KOPT-K1 (cell line): ENCODE data around the gene ZNF322.

ENCODE experiments used
- H3K27ac ChIP-seq: fragments of 200-600 bp; sonication (generic); 2 replicates; pipeline ENCODE4 v1.5.1; 2016; ENCODE audit warnings: antibody characterized with exemption, mild to moderate bottlenecking, low read depth, low read length; ENCODE audit not compliant: poor library complexity, severe bottlenecking
- H3K36me3 ChIP-seq: fragments of 200-600 bp; sonication (generic); 2 replicates; pipeline ENCODE4 v1.5.1; 2017; ENCODE audit warnings: antibody characterized with exemption, mild to moderate bottlenecking, low read length, moderate library complexity; ENCODE audit not compliant: insufficient read depth
- H3K9me3 ChIP-seq: fragments of 200-600 bp; sonication (generic); 2 replicates; pipeline ENCODE4 v1.5.1; 2017; ENCODE audit warnings: antibody characterized with exemption, low read length, mild to moderate bottlenecking; ENCODE audit not compliant: insufficient read depth, poor library complexity, severe bottlenecking

Gene ZNF322

GRCh38 chr6:26599591-26599990 lies 60.0 kb downstream of the ZNF322 start:
- no peaks in the 10 kb centered on the region for H3K9me3 ChIP-seq
- H3K27ac ChIP-seq, result no peak overlapping the region
- peaks cover 34% of the 10 kb centered on the region for H3K36me3 ChIP-seq

- H3K27ac ChIP-seq, result no peak overlapping the region
- H3K9me3 ChIP-seq, result no peaks in the 10 kb centered on the region
- H3K36me3 ChIP-seq, result peaks cover 34% of the 10 kb centered on the region
These were observed 60.4 kb downstream of the ZNF322 start for GRCh38 chr6:26599134-26599533.

- Histone ChIP-seq H3K9me3 (no peaks in the 10 kb centered on the region), H3K36me3 (peaks cover 34% of the 10 kb centered on the region), H3K27ac (no peak overlapping the region)
These were observed 61.3 kb downstream of the ZNF322 start for GRCh38 chr6:26598267-26598666.

GRCh38 chr6:26597821-26598220 lies 61.7 kb downstream of the ZNF322 start:
- H3K9me3 ChIP-seq, result no peaks in the 10 kb centered on the region
- H3K27ac ChIP-seq, result peak overlapping the region; percentile 79
- H3K36me3 ChIP-seq, result peaks cover 34% of the 10 kb centered on the region

GRCh38 chr6:26597389-26597766 lies 62.2 kb downstream of the ZNF322 start:
- Histone ChIP-seq H3K36me3 (peaks cover 34% of the 10 kb centered on the region), H3K9me3 (no peaks in the 10 kb centered on the region), H3K27ac (peak overlapping the region; percentile 79)

GRCh38 chr6:26596579-26597388 lies 62.8 kb downstream of the ZNF322 start, which contains the start of gene ABT1:
Gene ABT1 (plus strand): TSS chr6:26596953. CDS start chr6:26596983, 30 bp downstream.
- no peaks in the 10 kb centered on the region for H3K9me3 ChIP-seq
- peaks cover 34% of the 10 kb centered on the region for H3K36me3 ChIP-seq
- peak within 1 kb of the TSS; percentile 79 for H3K27ac ChIP-seq

GRCh38 chr6:26595669-26596269 lies 63.8 kb downstream of the ZNF322 start:
- H3K36me3 ChIP-seq, result peaks cover 31% of the 10 kb centered on the region
- peak overlapping the region; percentile 79 for H3K27ac ChIP-seq
- H3K9me3 ChIP-seq, result no peaks in the 10 kb centered on the region

GRCh38 chr6:26594730-26595632 lies 64.6 kb downstream of the ZNF322 start:
- peaks cover 23% of the 10 kb centered on the region for H3K36me3 ChIP-seq
- no peaks in the 10 kb centered on the region for H3K9me3 ChIP-seq
- H3K27ac ChIP-seq, result peak overlapping the region; percentile 79

- Histone ChIP-seq H3K9me3 (no peaks in the 10 kb centered on the region), H3K27ac (no peak overlapping the region), H3K36me3 (peaks cover 15% of the 10 kb centered on the region)
These were observed 65.4 kb downstream of the ZNF322 start for GRCh38 chr6:26594131-26594498.

- H3K9me3 ChIP-seq, result no peaks in the 10 kb centered on the region
- H3K36me3 ChIP-seq, result peaks cover 8% of the 10 kb centered on the region
- no peak overlapping the region for H3K27ac ChIP-seq
These were observed 66.0 kb downstream of the ZNF322 start for GRCh38 chr6:26593278-26594130.

GRCh38 chr6:26592649-26593048 lies 66.9 kb downstream of the ZNF322 start:
- Histone ChIP-seq H3K9me3 (no peaks in the 10 kb centered on the region), H3K27ac (no peak overlapping the region), H3K36me3 (no peaks in the 10 kb centered on the region; the same call in 1 of the 2 replicates)

- no peaks in the 10 kb centered on the region for H3K36me3 ChIP-seq
- H3K27ac ChIP-seq, result no peak overlapping the region
- no peaks in the 10 kb centered on the region for H3K9me3 ChIP-seq
These were observed 70.6 kb downstream of the ZNF322 start for GRCh38 chr6:26588965-26589364.
